ENCODE results near the gene UROC1.

Gene UROC1

GRCh38 chr3:126517291-126517951, at the start of gene UROC1:
UROC1 (minus strand) TSS chr3:126517773; CDS start chr3:126517719, 54 bp downstream.
- Histone ChIP-seq H3K36me3 (ENCODE audit: control insufficient read depth, insufficient read depth, low read length) (no peaks in the 10 kb centered on the region), H3K9me3 (ENCODE audit: control insufficient read depth, low read length) (no peaks in the 10 kb centered on the region), H3K27me3 (ENCODE audit: control insufficient read depth, insufficient read depth, low read length) (no peaks in the 10 kb centered on the region), H3K79me2 (no peaks in the 10 kb centered on the region), H3K4me1 (no peaks in the 10 kb centered on the region), H2AFZ (no peak within 1 kb of the TSS), H3K4me3 (ENCODE audit: low read depth, low read length) (no peak within 1 kb of the TSS), H3K9ac (no peak within 1 kb of the TSS), H3K4me2 (ENCODE audit: low read length) (no peak within 1 kb of the TSS), H3K27ac (no peak within 1 kb of the TSS)
- no peak for TF ChIP-seq CTCF (IDR thresholded peaks at IDR 0.05)

GRCh38 chr3:126562737-126563276, 45.2 kb upstream of the UROC1 start:
- Histone ChIP-seq H3K27ac (no peak overlapping the region), H3K4me2 (ENCODE audit: low read length) (no peak overlapping the region), H3K27me3 (ENCODE audit: control insufficient read depth, insufficient read depth, low read length) (no peaks in the 10 kb centered on the region), H3K36me3 (ENCODE audit: control insufficient read depth, insufficient read depth, low read length) (no peaks in the 10 kb centered on the region), H3K9me3 (ENCODE audit: control insufficient read depth, low read length) (no peaks in the 10 kb centered on the region), H3K79me2 (no peaks in the 10 kb centered on the region), H3K4me1 (no peaks in the 10 kb centered on the region), H3K4me3 (ENCODE audit: low read depth, low read length) (no peak overlapping the region), H2AFZ (no peak overlapping the region), H3K9ac (no peak overlapping the region)
- TF ChIP-seq CTCF (IDR thresholded peaks at IDR 0.05): no peak

- no peaks in the 10 kb centered on the region for H3K4me1 ChIP-seq
- H3K4me3 ChIP-seq (ENCODE audit: low read depth, low read length): no peak within 1 kb of the TSS
- H2AFZ ChIP-seq: no peak within 1 kb of the TSS
- no peak for TF ChIP-seq CTCF (IDR thresholded peaks at IDR 0.05)
- H3K36me3 ChIP-seq (ENCODE audit: control insufficient read depth, insufficient read depth, low read length): no peaks in the 10 kb centered on the region
- no peaks in the 10 kb centered on the region for H3K79me2 ChIP-seq
- H3K9me3 ChIP-seq (ENCODE audit: control insufficient read depth, low read length): no peaks in the 10 kb centered on the region
- H3K27me3 ChIP-seq (ENCODE audit: control insufficient read depth, insufficient read depth, low read length): no peaks in the 10 kb centered on the region
- H3K27ac ChIP-seq: no peak within 1 kb of the TSS
- H3K9ac ChIP-seq: no peak within 1 kb of the TSS
- H3K4me2 ChIP-seq (ENCODE audit: low read length): no peak within 1 kb of the TSS
Measured at GRCh38 chr3:126558336-126559071, 40.9 kb upstream of the UROC1 start, which contains the start of gene C3orf22. C3orf22 (minus strand) TSS chr3:126558932; CDS start chr3:126553390, 5,542 bp downstream.

- H3K9me3 ChIP-seq (ENCODE audit: control insufficient read depth, low read length): no peaks in the 10 kb centered on the region
- H3K4me1 ChIP-seq: no peaks in the 10 kb centered on the region
Measured at GRCh38 chr3:126557761-126558160, 40.2 kb upstream of the UROC1 start.

More at GRCh38 chr3:126557761-126558160, 40.2 kb upstream of the UROC1 start:
- Histone ChIP-seq H3K27me3 (ENCODE audit: control insufficient read depth, insufficient read depth, low read length) (no peaks in the 10 kb centered on the region), H3K4me2 (ENCODE audit: low read length) (no peak overlapping the region), H3K9ac (no peak overlapping the region), H3K4me3 (ENCODE audit: low read depth, low read length) (no peak overlapping the region), H3K36me3 (ENCODE audit: control insufficient read depth, insufficient read depth, low read length) (no peaks in the 10 kb centered on the region), H3K79me2 (no peaks in the 10 kb centered on the region), H3K27ac (no peak overlapping the region), H2AFZ (no peak overlapping the region)
- TF ChIP-seq CTCF (IDR thresholded peaks at IDR 0.05): no peak
